Thyroid gland (tissue), 4 donors: ENCODE data around the gene FNDC4.

ENCODE experiments used
- CTCF ChIP-seq, 6 experiments: fragments of 200-600 bp in 3 of 6; fragments of 450-650 bp in 3 of 6; sonication (generic) in 3 of 6; IDR thresholded peaks; one replicate each; pipeline ENCODE4 v1.5.1; 2016 to 2019; ENCODE audit warnings: antibody characterized with exemption in 6 of 6, mild to moderate bottlenecking in 2 of 6, inconsistent platforms in 1 of 6, moderate library complexity in 1 of 6
- POLR2A ChIP-seq, 2 donors: fragments of 450-650 bp; IDR thresholded peaks; one replicate each; pipeline ENCODE4 v1.6.1; 2017; ENCODE audit warnings: antibody characterized with exemption in 2 of 2, mild to moderate bottlenecking in 2 of 2, moderate library complexity in 1 of 2

GRCh38 chr2:27518782-27519113, 23.7 kb upstream of the FNDC4 start:
- TF ChIP-seq CTCF (IDR thresholded peaks at IDR 0.05) (no peak), POLR2A (IDR thresholded peaks at IDR 0.05) (no peak)
